HEK293 (cell line): Measurements from ENCODE around the gene ZNF22.

Experiments used
- CTCF ChIA-PET: fragments of 350-600 bp; formaldehyde crosslinking; extraction: SDS; loops from one replicate; lab custom pipeline; 2021; ENCODE audit warnings: antibody characterized with exemption; lab: Yijun Ruan, JAX
- POLR2A ChIA-PET: fragments of 300-600 bp; formaldehyde crosslinking; extraction: SDS; loops from one replicate; lab custom pipeline; 2020; ENCODE audit warnings: antibody characterized with exemption, inconsistent platforms; lab: Yijun Ruan, JAX
- H3K27ac ChIP-seq: fragments of 200-500 bp; sonication (Bioruptor generic); 2 replicates; pipeline ENCODE4 v1.5.1; 2014; ENCODE audit warnings: low read depth, low read length, control low read depth, inconsistent platforms; ENCODE audit errors: extremely low read depth
- H3K36me3 ChIP-seq, 2 experiments: fragments of 200-500 bp in 1 of 2; sonication (Bioruptor generic) in 1 of 2; 1 replicate in 1 of 2; 2 replicates in 1 of 2; pipeline ENCODE4 v1.5.1; 2014 to 2017; ENCODE audit warnings: inconsistent platforms in 2 of 2, low read length in 2 of 2; ENCODE audit not compliant: control insufficient read depth in 2 of 2, insufficient read depth in 1 of 2
- H3K4me1 ChIP-seq: fragments of 200-500 bp; sonication (Bioruptor generic); 2 replicates; pipeline ENCODE4 v1.5.1; 2014; ENCODE audit warnings: mild to moderate bottlenecking, low read length, inconsistent platforms; ENCODE audit not compliant: control insufficient read depth, insufficient read depth
- H3K4me3 ChIP-seq: 2 replicates; pipeline ENCODE4 v1.5.1; 2011; ENCODE audit warnings: low read depth, mild to moderate bottlenecking, control low read depth, low read length, moderate library complexity
- H3K9me3 ChIP-seq: fragments of 200-500 bp; sonication (Bioruptor generic); 2 replicates; pipeline ENCODE4 v1.5.1; 2014; ENCODE audit warnings: low read depth, low read length, inconsistent platforms; ENCODE audit not compliant: control insufficient read depth, insufficient read depth
- ATF2 ChIP-seq: fragments of 450-650 bp; formaldehyde crosslinking; IDR thresholded peaks from 2 replicates; pipeline ENCODE4 v1.5.1; 2016; ENCODE audit warnings: missing biosample characterization, missing genetic modification characterization, low read depth
- MZF1 ChIP-seq: fragments of 450-650 bp; formaldehyde crosslinking; IDR thresholded peaks from 2 replicates; pipeline ENCODE4 v1.5.1; 2017; ENCODE audit warnings: missing biosample characterization, missing genetic modification characterization, borderline replicate concordance
- OSR2 ChIP-seq: fragments of 450-650 bp; formaldehyde crosslinking; IDR thresholded peaks from 2 replicates; pipeline ENCODE4 v1.5.1; 2016; ENCODE audit warnings: missing biosample characterization, missing genetic modification characterization
- PRDM2 ChIP-seq: fragments of 450-650 bp; formaldehyde crosslinking; IDR thresholded peaks from 2 replicates; pipeline ENCODE4 v1.5.1; 2016; ENCODE audit warnings: missing biosample characterization, missing genetic modification characterization, borderline replicate concordance
- SCRT1 ChIP-seq: fragments of 450-650 bp; formaldehyde crosslinking; IDR thresholded peaks from 2 replicates; pipeline ENCODE4 v1.5.1; 2016; ENCODE audit warnings: missing biosample characterization, missing genetic modification characterization, borderline replicate concordance
- SCRT2 ChIP-seq: fragments of 450-650 bp; formaldehyde crosslinking; IDR thresholded peaks from 2 replicates; pipeline ENCODE4 v1.5.1; 2016; ENCODE audit warnings: missing biosample characterization, missing genetic modification characterization
- SP7 ChIP-seq: fragments of 450-650 bp; formaldehyde crosslinking; IDR thresholded peaks from 2 replicates; pipeline ENCODE4 v1.5.1; 2016; ENCODE audit warnings: missing biosample characterization, missing genetic modification characterization
- ZBTB1 ChIP-seq: fragments of 450-650 bp; formaldehyde crosslinking; IDR thresholded peaks from 2 replicates; pipeline ENCODE4 v1.5.1; 2016; ENCODE audit warnings: missing biosample characterization, missing genetic modification characterization
- ZNF2 ChIP-seq: fragments of 450-650 bp; formaldehyde crosslinking; IDR thresholded peaks from 2 replicates; pipeline ENCODE4 v1.5.1; 2016; ENCODE audit warnings: missing biosample characterization, missing genetic modification characterization
- ZNF266 ChIP-seq: fragments of 450-650 bp; formaldehyde crosslinking; IDR thresholded peaks from 2 replicates; pipeline ENCODE4 v1.5.1; 2016; ENCODE audit warnings: missing biosample characterization, missing genetic modification characterization, low read depth
- ZNF274 ChIP-seq, 2 experiments: fragments of 200-500 bp in 1 of 2; fragments of 450-650 bp in 1 of 2; sonication (Bioruptor generic) in 1 of 2; formaldehyde crosslinking in 1 of 2; IDR thresholded peaks; 2 replicates each; pipeline versions ENCODE4 v1.5.1 to v1.6.1; 2014 to 2016; ENCODE audit warnings: borderline replicate concordance in 1 of 2, inconsistent platforms in 1 of 2, low read length in 1 of 2, missing biosample characterization in 1 of 2, missing genetic modification characterization in 1 of 2
- ZNF513 ChIP-seq: fragments of 450-650 bp; IDR thresholded peaks from 2 replicates; pipeline ENCODE4 v1.5.1; 2018; ENCODE audit warnings: missing biosample characterization, missing genetic modification characterization
- ZNF580 ChIP-seq: fragments of 450-650 bp; formaldehyde crosslinking; IDR thresholded peaks from 2 replicates; pipeline ENCODE4 v1.5.1; 2016; ENCODE audit warnings: missing biosample characterization, missing genetic modification characterization
- ZNF76 ChIP-seq: fragments of 450-650 bp; formaldehyde crosslinking; IDR thresholded peaks from 2 replicates; pipeline ENCODE4; 2016; ENCODE audit warnings: low read depth, missing biosample characterization, missing genetic modification characterization, borderline replicate concordance
- ZNF768 ChIP-seq: fragments of 450-650 bp; formaldehyde crosslinking; IDR thresholded peaks from 2 replicates; pipeline ENCODE4 v1.5.1; 2018; ENCODE audit warnings: missing biosample characterization, mild to moderate bottlenecking, missing genetic modification characterization

ZNF22 gene

GRCh38 chr10:45000752-45001380, at the start of gene ZNF22 (continued):
- no peak for TF ChIP-seq ATF2 (tag by site-specific recombination)

GRCh38 chr10:44951576-44952226, 49.0 kb upstream of the ZNF22 start:
- ChIA-PET CTCF (interaction anchor here (0.9 to 1.1 kb wide), 3 partner anchors 12 to 42 kb away, joined by 3 read pairs; no protein-coding TSS in a partner anchor), POLR2A (no interaction called here)
- no peak overlapping the region for H3K4me3 ChIP-seq
- peaks cover 3% of the 10 kb centered on the region for H3K4me1 ChIP-seq
- H3K36me3 ChIP-seq = no peaks in the 10 kb centered on the region
- TF ChIP-seq MZF1 (tag by site-specific recombination) = 0 out of 2 replicates have a peak, but pooled peaks have one; percentile 84
- TF ChIP-seq ZBTB1 (tag by site-specific recombination) = no peak
- no peaks in the 10 kb centered on the region for H3K9me3 ChIP-seq
- H3K27ac ChIP-seq = no peak overlapping the region

GRCh38 chr10:44952779-44953231, 47.9 kb upstream of the ZNF22 start:
- Histone ChIP-seq H3K9me3 (no peaks in the 10 kb centered on the region), H3K27ac (no peak overlapping the region), H3K4me1 (peaks cover 3% of the 10 kb centered on the region), H3K36me3 (no peaks in the 10 kb centered on the region), H3K4me3 (no peak overlapping the region)
- ChIA-PET CTCF (interaction anchor here (0.9 to 1.1 kb wide), 3 partner anchors 11 to 41 kb away, joined by 3 read pairs; no protein-coding TSS in a partner anchor), POLR2A (interaction anchor here (1.0 to 1.2 kb wide), 2 partner anchors 10 to 26 kb away, joined by 3 read pairs; partner anchors contain the start of gene DEPP1)
- TF ChIP-seq OSR2 (tag by site-specific recombination) (no peak), ZNF76 (no peak), ZNF266 (tag by site-specific recombination) (no peak), ZNF768 (no peak), PRDM2 (tag by site-specific recombination) (no peak), SP7 (tag by site-specific recombination) (no peak), ZNF513 (no peak), ZNF580 (tag by site-specific recombination) (no peak), ZBTB1 (tag by site-specific recombination) (no peak), ZNF274 (IDR thresholded peaks at IDR 0.05; ENCODE audit: low read length) (no peak), ZNF274 (tag by site-specific recombination; IDR thresholded peaks at IDR 0.05; ENCODE audit: borderline replicate concordance) (no peak), SCRT2 (tag by site-specific recombination) (no peak), SCRT1 (tag by site-specific recombination) (no peak), ZNF2 (tag by site-specific recombination) (no peak)
